GM12878 (cell line): ENCODE results near the gene RPS2. TPM values are rescaled to one million over a fixed set of nuclear protein-coding genes. Genes with fewer than 3 reads are reported as not detected.
A peak's percentile ranks its signal among the peaks of the same experiment; 100 is the strongest.

Experiments used
- ASH2L ChIP-seq: fragments of 300-600, 200-600 bp; sonication (generic); IDR thresholded peaks from 2 replicates; pipeline ENCODE4 v1.6.1; 2017; ENCODE audit warnings: low read depth, mild to moderate bottlenecking, borderline replicate concordance
- ATF3 ChIP-seq: IDR thresholded peaks from 2 replicates; pipeline ENCODE4 v1.6.1; 2011; ENCODE audit warnings: low read depth, mild to moderate bottlenecking, low read length, moderate library complexity, borderline replicate concordance; ENCODE audit errors: extremely low read depth
- ATF7 ChIP-seq: fragments of 450-650 bp; IDR thresholded peaks from 2 replicates; pipeline ENCODE4 v1.6.1; 2016; ENCODE audit warnings: low read depth, mild to moderate bottlenecking
- BRCA1 ChIP-seq: IDR thresholded peaks from 2 replicates; pipeline ENCODE4 v1.6.1; 2011; ENCODE audit warnings: low read depth, low read length, improper control_type of control experiment
- FOXM1 ChIP-seq: IDR thresholded peaks from 2 replicates; pipeline ENCODE4 v1.6.1; 2012; ENCODE audit warnings: low read depth, mild to moderate bottlenecking, inconsistent platforms, low read length, moderate library complexity
- IRF4 ChIP-seq: IDR thresholded peaks from 2 replicates; pipeline ENCODE4 v1.6.1; 2011; ENCODE audit warnings: low read depth, low read length
- NFXL1 ChIP-seq: fragments of 450-650 bp; IDR thresholded peaks from 2 replicates; pipeline ENCODE4 v1.6.1; 2017; ENCODE audit warnings: antibody characterized with exemption, mild to moderate bottlenecking, borderline replicate concordance
- NR2C1 ChIP-seq: fragments of 450-650 bp; IDR thresholded peaks from 2 replicates; pipeline ENCODE4 v1.6.1; 2017; ENCODE audit warnings: antibody characterized with exemption, mild to moderate bottlenecking, moderate library complexity
- RELB ChIP-seq: fragments of 450-650 bp; IDR thresholded peaks from 2 replicates; pipeline ENCODE4 v1.6.1; 2017; ENCODE audit warnings: low read depth, mild to moderate bottlenecking, moderate library complexity
- SMAD5 ChIP-seq: IDR thresholded peaks from 2 replicates; pipeline ENCODE4 v1.6.1; 2016; ENCODE audit warnings: antibody characterized with exemption, low read depth
- SMARCA5 ChIP-seq: fragments of 450-650 bp; IDR thresholded peaks from 2 replicates; pipeline ENCODE4 v1.6.1; 2017; ENCODE audit warnings: mild to moderate bottlenecking
- SREBF2 ChIP-seq: IDR thresholded peaks from 2 replicates; pipeline ENCODE4 v1.6.1; 2012; ENCODE audit warnings: mild to moderate bottlenecking, low read length
- SRF ChIP-seq, 2 experiments: IDR thresholded peaks; 2 replicates each; pipeline ENCODE4 v1.6.1; 2011; ENCODE audit warnings: low read depth in 2 of 2, low read length in 2 of 2, mild to moderate bottlenecking in 1 of 2, moderate library complexity in 1 of 2
- ZBED1 ChIP-seq: IDR thresholded peaks from 2 replicates; pipeline ENCODE4 v1.6.1; 2016; ENCODE audit warnings: borderline replicate concordance
- ZNF274 ChIP-seq: IDR thresholded peaks from one replicate; pipeline ENCODE4 v1.8.0; 2011; ENCODE audit not compliant: insufficient read length, insufficient read depth
- polyA plus RNA-seq, 11 experiments: library from polyadenylated mRNA; depleted of rRNA in 4 of 11; unstranded in 6 of 11; stranded (reverse) in 5 of 11; fragments of >200 nt; fragmentation: Nextera tagmentation in 4 of 11; fragmentation: Illumina TruSeq in 1 of 11; extraction: Ambion mirVana in 4 of 11; extraction: Trizol in 1 of 11; gene quantifications; 1 replicate in 1 of 11; 2 replicates in 10 of 11; pipeline versions ENCODE4 v1.2.1 to v1.2.3, GENCODE V29; 2011 to 2016; ENCODE audit warnings: inconsistent platforms in 2 of 11, missing spikeins in 2 of 11, low read depth in 1 of 11
- total RNA-seq, 4 experiments: library from RNA; depleted of rRNA in 3 of 4; stranded (reverse); fragments of >200 nt in 3 of 4; fragmentation: Illumina TruSeq in 1 of 4; extraction: Trizol in 1 of 4; gene quantifications; 2 replicates each; pipeline versions ENCODE4 v1.2.1 to v1.2.3, GENCODE V29; 2013 to 2021

RPS2 gene
- total and polyA plus RNA-seq, 10 of the 15 experiments (the other 5 are each of a cell fraction or from before 2014, with no cell fraction given): 1,295 to 7,121 (median 3,933) TPM

GRCh38 chr16:1964506-1965395 is at the start of gene RPS2 (continued):
- TF ChIP-seq RELB (peak; percentile 81; the same call in 1 of the 2 replicates), SMAD5 (peak; percentile 99), IRF4 (peak; percentile 63), ZBED1 (0 out of 2 replicates have a peak, but pooled peaks have one; percentile 68), SRF (IDR thresholded peaks at IDR 0.05; ENCODE audit: low read depth in 2 of 2, low read length in 2 of 2) (no peak), FOXM1 (peak; percentile 63), ATF3 (peak; percentile 39; the same call in 1 of the 2 replicates), NR2C1 (no peak), SREBF2 (no peak), ATF7 (peak; percentile 55; the same call in 1 of the 2 replicates), ZNF274 (no peak), BRCA1 (peak; percentile 80), SMARCA5 (peak; percentile 70), ASH2L (0 out of 2 replicates have a peak, but pooled peaks have one; percentile 79), NFXL1 (no peak)
